GM18873 (cell line): ENCODE measurements around the gene IGSF3.

Source experiments
- ATAC-seq: cut with Tn5 transposase; IDR thresholded peaks from one replicate; pipeline ENCODE4 v1.9.1; 2021; ENCODE audit warnings: mild to moderate bottlenecking, moderate library complexity, moderate number of reproducible peaks; ENCODE audit not compliant: unreplicated experiment, low FRiP score

IGSF3 gene

GRCh38 chr1:116686723-116687352 lies 19.3 kb upstream of the IGSF3 start:
- ATAC-seq: no peak

DNA sequence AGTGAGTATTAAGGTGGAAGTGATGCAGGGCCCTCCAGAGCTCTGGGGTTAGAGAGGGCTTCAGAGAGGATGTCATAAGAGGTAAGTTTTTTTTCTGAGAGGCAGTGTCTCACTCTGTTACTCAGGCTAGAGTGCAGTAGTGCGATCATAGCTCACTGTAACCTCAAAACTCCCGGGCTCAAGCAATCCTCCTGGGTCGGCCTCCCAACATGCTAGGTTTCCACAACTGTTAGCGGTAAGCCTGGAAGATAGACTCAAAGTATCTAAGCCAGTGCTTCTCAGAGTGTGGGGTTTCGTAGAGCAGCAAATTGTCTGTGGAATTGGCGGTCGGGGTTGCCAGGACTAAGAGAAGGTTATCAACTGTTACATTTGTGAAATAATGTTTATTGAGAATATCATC lies 18.6 kb upstream of the IGSF3 start:
- ATAC-seq: no peak

DNA sequence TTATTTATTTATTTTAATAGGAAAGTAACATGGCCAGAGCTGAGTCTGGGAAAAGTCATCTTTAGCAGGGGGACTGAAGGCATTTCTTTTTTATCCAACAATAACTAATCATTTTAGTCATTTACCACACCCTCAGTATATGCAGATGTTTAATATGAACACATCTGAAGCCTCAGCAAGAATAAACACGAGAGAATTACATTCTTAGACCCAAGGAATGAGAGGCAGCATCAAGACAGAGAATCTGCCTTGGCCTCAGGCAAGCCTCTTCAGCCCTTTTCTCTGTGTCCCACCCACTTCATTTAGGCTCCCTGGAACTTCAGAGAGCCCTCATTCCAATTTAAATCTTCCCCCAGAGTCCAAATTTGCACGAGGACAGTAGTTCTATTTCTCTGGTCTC lies 17.0 kb upstream of the IGSF3 start:
- ATAC-seq: no peak

- ATAC-seq: no peak
Observed at GRCh38 chr1:116682641-116683221, 15.2 kb upstream of the IGSF3 start.

- ATAC-seq: no peak
Observed at GRCh38 chr1:116681343-116681899, 13.9 kb upstream of the IGSF3 start.

DNA sequence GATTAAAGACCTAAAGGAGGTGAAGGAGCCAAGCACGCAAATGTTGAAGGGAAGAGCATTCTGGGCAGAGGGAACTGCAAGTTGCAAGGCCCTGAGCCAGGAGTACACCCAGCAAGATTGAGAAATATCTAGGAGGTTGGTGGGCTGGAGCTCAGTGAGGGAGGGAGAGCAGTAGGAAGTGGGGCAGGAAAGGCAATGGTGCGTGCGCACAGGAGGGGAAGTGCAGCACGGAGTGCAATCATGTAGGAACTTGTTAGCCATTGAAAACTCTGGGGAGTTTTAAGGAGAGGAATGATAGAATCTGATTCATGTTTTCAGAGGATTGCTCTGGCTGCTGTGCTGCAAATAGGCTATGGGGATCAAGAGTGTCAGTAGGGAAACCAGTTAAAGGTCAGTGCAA lies 13.2 kb upstream of the IGSF3 start:
- ATAC-seq: no peak

DNA sequence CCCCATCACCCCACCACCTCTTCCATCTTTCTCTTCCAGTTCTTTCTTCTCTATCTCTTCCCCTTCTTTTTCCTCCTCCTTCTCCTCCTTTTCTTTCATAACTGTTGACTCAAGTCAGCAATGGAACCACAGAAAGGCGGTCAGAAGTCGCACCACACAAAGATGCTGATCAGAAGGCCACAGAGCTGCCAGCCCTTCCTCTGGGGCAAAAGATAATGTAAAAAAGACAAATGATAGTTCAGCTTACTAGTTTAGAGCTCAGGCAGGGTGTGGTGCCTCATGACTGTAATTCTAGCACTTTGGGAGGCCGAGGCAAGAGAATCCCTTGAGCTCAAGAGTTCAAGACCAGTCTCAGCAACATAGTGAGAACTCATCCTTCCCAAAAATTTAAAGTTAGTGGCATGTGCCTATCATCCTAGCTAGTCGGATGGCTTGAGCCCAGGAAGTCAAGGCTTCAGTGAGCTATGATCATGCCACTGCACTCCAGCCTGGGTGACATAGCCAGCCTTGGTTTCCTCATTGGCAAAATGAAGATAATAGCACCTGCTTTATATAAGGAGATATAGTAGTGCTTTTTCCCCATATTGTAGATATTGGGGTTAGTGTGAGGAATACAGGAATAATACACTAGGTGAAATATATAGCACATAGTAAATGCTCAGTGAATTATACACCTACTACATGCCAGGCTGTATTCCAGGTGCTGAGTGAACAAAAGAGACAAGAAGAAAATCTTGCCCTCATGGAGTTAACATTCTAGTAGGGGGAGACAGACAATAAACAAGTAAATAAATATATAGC lies 12.5 kb upstream of the IGSF3 start:
- no peak for ATAC-seq

GRCh38 chr1:116679091-116679827 lies 11.7 kb upstream of the IGSF3 start:
- no peak for ATAC-seq

- ATAC-seq: no peak
Observed at GRCh38 chr1:116678732-116679090, 11.2 kb upstream of the IGSF3 start.

DNA sequence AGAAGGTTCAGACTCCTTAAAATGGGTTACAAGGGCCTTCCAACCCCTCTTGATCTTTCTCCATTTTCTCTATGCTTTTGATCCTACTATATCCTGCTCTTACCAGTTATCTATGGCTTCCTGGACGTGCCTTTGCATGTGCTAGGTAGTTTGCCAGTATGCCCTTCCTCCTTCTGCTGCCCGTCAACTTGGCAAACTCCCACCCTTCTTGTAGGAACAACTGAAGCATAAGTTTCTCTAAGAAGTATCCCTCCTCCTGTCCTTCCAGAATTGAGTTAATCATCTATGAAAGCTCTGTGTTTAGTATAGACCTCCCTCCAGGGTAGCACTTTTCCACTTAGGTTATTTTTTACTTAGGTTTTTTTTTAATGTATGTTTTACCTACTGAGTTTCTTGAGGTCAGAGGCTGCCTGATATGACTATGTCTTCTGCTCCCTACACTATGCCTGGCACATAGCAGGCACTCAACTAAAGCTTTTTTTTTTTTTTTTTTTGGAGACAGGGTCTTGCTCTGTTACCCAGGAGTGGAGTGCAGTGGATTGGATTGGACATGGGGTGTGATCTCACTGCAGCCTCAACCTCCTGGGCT lies 10.0 kb upstream of the IGSF3 start:
- no peak for ATAC-seq

- no peak for ATAC-seq
Observed at GRCh38 chr1:116676291-116676690, 8.8 kb upstream of the IGSF3 start.

- ATAC-seq: no peak
Observed at GRCh38 chr1:116674751-116675150, 7.2 kb upstream of the IGSF3 start.

DNA sequence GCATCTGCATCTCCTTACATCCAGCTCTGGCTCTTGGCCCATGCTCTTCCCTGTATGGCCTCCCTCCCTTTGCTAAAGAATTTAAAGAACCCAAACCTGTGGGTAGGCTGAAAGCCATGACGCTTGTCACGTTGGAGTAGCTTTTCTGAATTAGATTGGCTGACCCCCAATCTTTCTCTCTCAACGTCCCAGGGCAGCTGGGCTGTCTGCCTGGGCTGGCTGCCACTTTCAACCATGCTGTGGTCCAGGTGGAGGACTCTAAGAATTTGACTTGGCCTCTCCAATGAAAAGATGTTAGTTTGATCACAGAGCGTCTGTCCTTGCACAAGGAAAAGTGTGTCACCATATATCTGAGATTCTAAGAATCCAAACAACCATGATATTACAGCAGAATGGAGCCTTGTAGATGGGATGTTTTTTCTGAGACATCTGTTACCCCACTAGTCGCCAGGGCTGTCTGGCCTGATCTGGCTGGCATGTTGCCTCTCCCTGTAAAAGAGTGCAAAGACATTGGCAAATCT lies 6.5 kb upstream of the IGSF3 start:
- ATAC-seq: no peak

GRCh38 chr1:116671912-116672311 lies 4.4 kb upstream of the IGSF3 start:
- ATAC-seq: no peak

GRCh38 chr1:116671072-116671760 lies 3.7 kb upstream of the IGSF3 start:
- no peak for ATAC-seq

DNA sequence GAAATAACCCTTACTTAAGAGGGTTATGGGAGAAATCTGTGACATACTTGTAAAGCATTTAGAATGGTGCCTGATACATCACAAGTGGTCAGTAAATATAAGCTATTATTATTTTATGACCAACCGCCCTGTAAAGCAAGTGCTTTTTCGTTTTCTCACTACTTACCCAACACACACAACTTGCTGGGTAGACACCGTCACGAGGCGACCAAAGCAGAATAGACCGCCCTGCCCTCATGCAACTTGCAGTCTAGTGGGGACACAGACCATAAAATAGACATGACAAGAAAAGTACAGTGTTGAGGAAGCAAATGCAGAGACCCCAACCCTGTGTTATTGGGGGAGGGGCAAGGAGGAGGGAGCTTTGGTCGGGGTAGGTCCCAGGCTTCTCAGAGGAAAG lies 744 bp upstream of the IGSF3 start:
- ATAC-seq: no peak

- ATAC-seq: no peak
Observed at GRCh38 chr1:116667078-116667574, 407 bp downstream of the IGSF3 start.

GRCh38 chr1:116666187-116667077 lies 1.1 kb downstream of the IGSF3 start:
- no peak for ATAC-seq

DNA sequence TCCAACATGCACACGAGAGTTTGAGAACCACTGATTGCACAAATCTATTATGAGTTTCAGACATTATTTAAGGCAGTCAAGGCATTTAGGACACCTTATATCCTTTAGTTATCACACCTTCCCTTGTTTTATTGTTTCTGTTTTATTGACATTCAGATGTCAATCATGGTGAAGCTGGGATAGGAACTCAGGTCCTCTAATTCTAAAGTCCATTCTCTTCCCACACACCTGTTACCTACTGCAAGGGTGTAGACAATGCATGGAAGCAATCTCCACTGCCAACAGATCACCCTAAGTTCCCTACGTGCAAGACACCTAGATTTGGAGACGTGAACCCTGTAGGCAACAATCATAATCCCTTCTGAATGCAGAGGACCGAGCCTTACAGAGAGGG lies 2.6 kb downstream of the IGSF3 start:
- no peak for ATAC-seq
